Common myeloid progenitor, CD34-positive (primary cell): ENCODE measurements around the gene SERPINA6.

ENCODE experiments used
- CTCF ChIA-PET: fragments of 350-600 bp; sonication (Branson Sonifier 250); formaldehyde crosslinking; loops from one replicate; lab custom pipeline; 2021; ENCODE audit warnings: antibody characterized with exemption; lab: Charles Lee
- POLR2A ChIA-PET: fragments of 350-600 bp; sonication (Branson Sonifier 250); formaldehyde crosslinking; loops from one replicate; lab custom pipeline; 2021; ENCODE audit warnings: antibody characterized with exemption; lab: Charles Lee
- DNase-seq, 3 donors: peaks; one replicate each; pipeline versions ENCODE4 v3.0.0 to v3.0.0-alpha.2; 2013
- H3K27ac ChIP-seq, 2 experiments: 1 replicate in 1 of 2; 2 replicates in 1 of 2; pipeline ENCODE4 v1.7.0; 2013; ENCODE audit warnings: inconsistent platforms in 2 of 2, low read length in 2 of 2, mild to moderate bottlenecking in 2 of 2, low read depth in 1 of 2, moderate library complexity in 1 of 2; ENCODE audit not compliant: severe bottlenecking in 2 of 2, insufficient read depth in 1 of 2, poor library complexity in 1 of 2
- H3K27me3 ChIP-seq, 5 experiments: replicated peaks in 2 of 5; 1 replicate in 3 of 5; 2 replicates in 2 of 5; pipeline versions ENCODE4 v1.6.1 to v1.7.0; 2013; ENCODE audit warnings: low read length in 4 of 5, mild to moderate bottlenecking in 2 of 5, moderate library complexity in 2 of 5, inconsistent platforms in 1 of 5; ENCODE audit not compliant: insufficient read depth in 5 of 5, control insufficient read depth in 4 of 5
- H3K36me3 ChIP-seq, 4 experiments: 1 replicate in 2 of 4; 2 replicates in 2 of 4; pipeline versions ENCODE4 v1.6.1 to v1.7.0; 2013; ENCODE audit warnings: low read length in 3 of 4, control low read depth in 1 of 4, mild to moderate bottlenecking in 1 of 4; ENCODE audit not compliant: control insufficient read depth in 4 of 4, insufficient read depth in 4 of 4
- H3K4me1 ChIP-seq, 4 experiments: 1 replicate in 3 of 4; 2 replicates in 1 of 4; pipeline versions ENCODE4 v1.6.1 to v1.7.1; 2013; ENCODE audit warnings: low read length in 3 of 4, mild to moderate bottlenecking in 3 of 4, control low read depth in 1 of 4, inconsistent platforms in 1 of 4, moderate library complexity in 1 of 4; ENCODE audit not compliant: control insufficient read depth in 4 of 4, insufficient read depth in 4 of 4; ENCODE audit errors: control extremely low read depth in 1 of 4
- H3K4me3 ChIP-seq, 7 experiments: 1 replicate in 4 of 7; 2 replicates in 3 of 7; pipeline versions ENCODE4 v1.5.1 to v1.7.0; 2013; ENCODE audit warnings: mild to moderate bottlenecking in 7 of 7, low read length in 6 of 7, moderate library complexity in 6 of 7, inconsistent platforms in 2 of 7, low read depth in 2 of 7, control low read depth in 1 of 7; ENCODE audit not compliant: insufficient read depth in 4 of 7, control insufficient read depth in 1 of 7; ENCODE audit errors: extremely low read depth in 1 of 7
- H3K9me3 ChIP-seq, 5 experiments: 1 replicate in 4 of 5; 2 replicates in 1 of 5; pipeline versions ENCODE4 v1.6.1 to v1.7.1; 2013; ENCODE audit warnings: low read length in 4 of 5, mild to moderate bottlenecking in 2 of 5, inconsistent platforms in 1 of 5, low read depth in 1 of 5, moderate library complexity in 1 of 5; ENCODE audit not compliant: control insufficient read depth in 4 of 5, insufficient read depth in 2 of 5; ENCODE audit errors: control extremely low read depth in 1 of 5
- WGBS: methylation state at CpG from one replicate; pipeline ENCODE4 v1.1.5; 2013; ENCODE audit not compliant: insufficient coverage; 5-methylcytosine and 5-hydroxymethylcytosine counted together

Gene SERPINA6

DNA sequence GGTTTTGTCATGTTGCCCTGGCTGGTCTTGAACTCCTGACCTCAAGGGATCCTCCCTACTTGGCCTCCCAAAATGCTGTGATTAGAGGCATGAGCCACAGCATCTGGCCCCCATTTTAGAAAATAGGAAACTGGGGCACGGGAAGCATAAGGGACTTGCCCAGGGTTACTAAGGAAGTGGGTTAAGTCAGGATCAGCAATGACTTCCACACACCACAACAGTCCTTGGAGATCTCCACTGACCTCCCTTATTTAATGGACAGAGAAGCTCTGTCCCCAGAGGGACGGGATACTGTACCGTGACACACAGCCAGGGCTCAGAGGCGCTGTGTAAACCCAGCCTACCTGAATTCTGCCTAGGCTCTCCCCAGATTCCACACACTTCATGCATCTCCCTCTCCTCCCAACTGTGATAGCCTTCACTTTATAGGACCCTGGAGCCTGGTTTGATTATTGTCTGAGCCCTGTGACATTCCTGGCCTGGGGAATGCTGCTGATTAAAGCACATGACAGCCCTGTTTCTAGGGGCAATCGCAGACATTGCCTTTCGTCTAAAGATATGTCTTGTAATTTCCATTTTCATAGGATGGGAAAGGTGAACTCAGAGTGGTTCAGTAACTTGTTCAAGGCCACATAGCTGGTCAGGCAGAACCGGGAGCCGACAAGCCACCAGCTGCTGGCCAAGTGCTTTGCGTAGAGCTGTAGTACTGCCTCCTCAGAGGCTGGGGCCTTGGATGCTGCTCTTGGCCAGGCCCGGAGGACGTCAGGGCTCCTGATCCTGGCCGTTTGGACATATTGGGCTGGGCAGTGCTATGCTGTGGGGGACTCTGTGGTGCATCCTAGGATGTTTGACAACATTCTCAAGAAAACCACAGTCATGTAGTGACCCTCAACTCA lies 44.5 kb upstream of the SERPINA6 start:
- DNase-seq, result no peak
- H3K4me1 ChIP-seq, result no peaks in the 10 kb centered on the region
- WGBS, result 86% methylated on average over 10 of the region's 12 CpGs
- H3K27me3 ChIP-seq, result no peaks in the 10 kb centered on the region
- H3K36me3 ChIP-seq, result no peaks in the 10 kb centered on the region
- no peak overlapping the region for H3K4me3 ChIP-seq
- ChIA-PET CTCF (no interaction called here), POLR2A (no interaction called here)
- H3K27ac ChIP-seq, result no peak overlapping the region
- H3K9me3 ChIP-seq, result no peaks in the 10 kb centered on the region

DNA sequence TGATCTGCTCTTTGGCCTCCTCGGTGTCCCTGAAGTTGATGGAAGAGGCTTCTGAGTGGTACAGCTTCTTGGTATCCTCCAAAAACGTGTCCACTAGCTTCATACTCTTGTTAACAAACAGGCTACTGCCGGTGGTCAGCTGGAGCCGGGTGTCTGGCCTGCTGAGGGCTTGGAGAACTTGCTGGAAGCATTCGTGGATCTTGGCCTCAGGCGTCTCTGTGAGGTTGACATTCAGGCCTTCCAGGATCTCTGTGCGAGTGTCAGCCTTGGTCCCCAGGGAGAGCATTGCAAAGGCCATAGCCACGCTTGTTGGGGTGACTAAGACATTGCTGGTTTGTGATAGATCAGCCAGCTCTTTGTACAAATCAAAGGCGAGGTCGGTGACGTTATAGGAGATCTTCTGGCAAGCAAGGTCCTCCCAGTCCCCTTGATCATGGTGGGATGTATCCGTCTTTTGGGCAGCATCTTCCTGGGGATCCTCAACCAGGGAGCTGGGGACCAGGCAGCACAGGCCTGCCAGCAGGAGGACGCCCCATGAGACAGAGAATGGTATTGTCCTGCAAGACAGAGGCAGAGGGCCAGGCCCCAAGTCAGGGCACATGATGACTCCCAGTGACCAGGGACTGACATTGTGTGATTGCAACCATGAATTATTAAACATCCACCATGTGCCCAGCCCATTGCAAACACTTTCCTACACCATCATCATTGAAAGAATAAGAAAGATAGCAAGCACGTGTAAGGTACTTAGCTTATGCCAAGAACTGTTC lies 43.2 kb upstream of the SERPINA6 start, which contains the start of gene SERPINA2:
SERPINA2 (minus strand) TSS at position 553 of the 770 bp plus-strand sequence.
- no peaks in the 10 kb centered on the region for H3K27me3 ChIP-seq
- H3K9me3 ChIP-seq, result no peaks in the 10 kb centered on the region
- WGBS, result 96% methylated on average over 13 of the region's 14 CpGs
- POLR2A ChIA-PET, result no interaction called here
- H3K4me1 ChIP-seq, result no peaks in the 10 kb centered on the region
- H3K4me3 ChIP-seq, result no peak within 1 kb of the TSS
- DNase-seq, result no peak
- CTCF ChIA-PET, result no interaction called here
- no peak within 1 kb of the TSS for H3K27ac ChIP-seq
- H3K36me3 ChIP-seq, result no peaks in the 10 kb centered on the region

DNA sequence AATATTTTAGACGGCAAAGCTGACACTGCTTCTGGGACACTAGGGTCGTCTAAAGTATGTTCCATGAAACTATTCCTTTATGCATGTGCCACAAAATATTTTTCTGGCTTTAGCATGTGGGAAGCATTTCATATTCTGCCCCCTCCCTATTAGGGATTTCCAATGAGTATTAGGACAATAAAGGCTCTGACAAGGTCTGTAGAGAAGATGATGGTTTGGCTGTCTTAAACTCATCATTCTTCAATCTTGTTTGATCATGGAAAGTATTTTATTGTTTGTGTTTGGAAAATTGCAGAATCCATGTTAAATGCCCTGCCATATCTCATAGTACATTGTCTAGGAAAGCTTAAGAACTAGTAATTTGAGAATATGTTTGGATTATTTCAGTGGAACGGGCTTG lies 42.5 kb upstream of the SERPINA6 start:
- no peaks in the 10 kb centered on the region for H3K4me1 ChIP-seq
- DNase-seq, result no peak
- H3K36me3 ChIP-seq, result no peaks in the 10 kb centered on the region
- WGBS, result 86% methylated on average over 2 of the region's 3 CpGs
- H3K27me3 ChIP-seq, result no peaks in the 10 kb centered on the region
- H3K27ac ChIP-seq, result no peak overlapping the region
- no peaks in the 10 kb centered on the region for H3K9me3 ChIP-seq
- H3K4me3 ChIP-seq, result no peak overlapping the region
- CTCF ChIA-PET, result no interaction called here
- POLR2A ChIA-PET, result no interaction called here

DNA sequence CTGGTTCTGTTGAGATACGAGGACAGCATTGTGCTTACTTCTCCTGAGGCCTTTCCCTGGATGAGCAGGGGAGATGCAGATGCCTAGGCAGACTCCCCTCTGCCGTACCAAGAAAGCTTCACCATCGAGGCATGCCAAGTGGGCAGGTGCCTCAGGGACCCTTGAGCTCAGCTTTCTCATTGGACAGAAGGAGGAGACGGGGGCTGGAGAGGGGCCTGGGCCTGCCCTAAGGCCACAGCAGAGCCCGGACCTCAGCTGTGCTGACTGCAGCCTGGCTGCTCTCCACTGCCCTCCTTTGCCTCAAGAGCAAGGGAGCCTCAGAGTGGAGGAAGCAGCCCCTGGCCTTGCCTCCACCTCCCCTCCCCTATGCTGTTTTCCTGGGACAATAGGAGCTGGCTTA lies 41.8 kb upstream of the SERPINA6 start:
- Histone ChIP-seq H3K4me3 (no peak overlapping the region), H3K36me3 (no peaks in the 10 kb centered on the region), H3K9me3 (no peaks in the 10 kb centered on the region), H3K27ac (no peak overlapping the region), H3K27me3 (no peaks in the 10 kb centered on the region), H3K4me1 (no peaks in the 10 kb centered on the region)
- CTCF ChIA-PET, result no interaction called here
- DNase-seq, result no peak
- WGBS, result 71% methylated on average over 5 of the region's 5 CpGs
- POLR2A ChIA-PET, result no interaction called here

DNA sequence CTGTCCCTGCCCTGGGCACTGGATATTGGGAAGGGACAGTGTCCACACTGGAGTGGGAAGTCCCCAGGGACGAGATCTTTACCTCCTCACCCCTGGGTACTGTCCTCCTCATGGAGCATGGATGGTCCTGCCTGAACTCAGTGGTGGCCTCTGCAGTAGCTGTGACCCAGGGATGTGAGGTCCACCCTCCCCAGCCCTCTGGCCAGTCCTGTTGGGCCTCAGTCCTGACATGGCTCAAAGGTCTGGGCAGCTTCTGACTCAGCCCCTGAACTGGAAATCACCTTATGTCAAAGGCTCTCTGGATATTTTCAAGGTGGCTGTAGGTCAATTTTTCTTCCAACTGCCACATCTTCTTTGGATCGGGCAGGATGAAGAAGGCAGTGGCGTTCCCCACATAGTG lies 40.9 kb upstream of the SERPINA6 start:
- H3K4me3 ChIP-seq, result no peak overlapping the region
- H3K4me1 ChIP-seq, result no peaks in the 10 kb centered on the region
- H3K27ac ChIP-seq, result no peak overlapping the region
- CTCF ChIA-PET, result no interaction called here
- no peaks in the 10 kb centered on the region for H3K9me3 ChIP-seq
- WGBS, result 95% methylated on average over 3 of the region's 3 CpGs
- no peaks in the 10 kb centered on the region for H3K27me3 ChIP-seq
- H3K36me3 ChIP-seq, result no peaks in the 10 kb centered on the region
- POLR2A ChIA-PET, result no interaction called here
- no peak for DNase-seq

DNA sequence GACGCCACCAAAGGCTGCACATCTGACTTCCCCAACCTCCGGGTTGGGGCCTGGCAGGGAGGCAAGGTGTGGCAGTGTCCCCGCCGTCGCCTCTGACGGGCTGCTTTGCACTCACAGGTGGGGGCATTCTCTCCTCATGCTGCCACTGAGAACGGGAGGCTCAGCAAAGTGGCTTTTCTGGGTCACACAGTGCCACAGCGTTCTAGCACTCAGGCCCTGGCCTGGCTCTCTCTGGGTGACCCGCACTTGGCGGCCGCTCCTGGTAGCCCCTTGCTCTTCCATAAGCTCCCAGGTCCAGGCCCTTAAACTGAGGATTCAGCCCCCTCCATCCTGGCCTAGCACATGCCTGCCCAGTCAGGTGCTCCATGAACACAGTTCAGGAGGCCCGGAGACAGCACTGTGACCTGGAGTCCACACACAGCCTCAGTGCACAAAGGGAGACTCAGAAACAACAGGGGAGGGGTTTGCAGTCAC lies 40.1 kb upstream of the SERPINA6 start:
- 86% methylated on average over 12 of the region's 12 CpGs for WGBS
- POLR2A ChIA-PET, result no interaction called here
- CTCF ChIA-PET, result no interaction called here

DNA sequence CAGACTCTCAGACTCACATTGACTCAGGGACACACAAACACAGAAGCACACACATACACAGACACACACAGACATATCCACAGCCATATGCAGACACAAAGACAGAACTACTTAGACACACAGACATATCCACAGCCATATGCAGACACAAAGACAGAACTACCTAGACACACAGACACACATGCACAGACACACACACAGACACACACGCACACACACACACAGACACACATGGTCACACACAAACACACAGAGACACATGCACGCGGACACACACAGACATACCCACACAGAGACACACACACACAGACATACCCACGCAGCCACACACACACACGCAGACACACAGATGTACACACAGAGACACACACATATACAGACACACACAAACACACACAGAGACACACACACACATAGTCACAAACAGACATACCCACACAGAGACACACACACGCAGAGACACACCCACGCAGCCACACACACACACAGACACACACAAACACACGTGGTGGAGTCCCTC lies 39.5 kb upstream of the SERPINA6 start:
- 95% methylated on average over 7 of the region's 8 CpGs for WGBS
- CTCF ChIA-PET, result no interaction called here

More for the DNA sequence above, 40.1 kb upstream of the SERPINA6 start:
- Histone ChIP-seq H3K4me3 (no peak overlapping the region), H3K4me1 (no peaks in the 10 kb centered on the region), H3K9me3 (no peaks in the 10 kb centered on the region), H3K36me3 (no peaks in the 10 kb centered on the region), H3K27me3 (peaks cover 0 to under 1% (median 0%) of the 10 kb centered on the region in 5 experiments), H3K27ac (no peak overlapping the region)
- no peak for DNase-seq

More for the DNA sequence above, 39.5 kb upstream of the SERPINA6 start:
- Histone ChIP-seq H3K27me3 (peaks cover 0 to 4% (median 0%) of the 10 kb centered on the region in 5 experiments), H3K27ac (no peak overlapping the region), H3K36me3 (no peaks in the 10 kb centered on the region), H3K9me3 (no peaks in the 10 kb centered on the region), H3K4me1 (no peaks in the 10 kb centered on the region), H3K4me3 (no peak overlapping the region)
- POLR2A ChIA-PET, result no interaction called here
- no peak for DNase-seq
